Measurements from ENCODE around the gene SETBP1. TPM values are rescaled to one million over a fixed set of nuclear protein-coding genes. Genes with fewer than 3 reads are reported as not detected.

Gene SETBP1
- total and polyA plus RNA-seq, 8 donors = 19.7 to 27.5 (median 21.5) TPM

GRCh38 chr18:44790860-44791259 is 110.2 kb downstream of the SETBP1 start:
- peak overlapping the region in 1 of 2 donors; percentile 0 for H3K27ac ChIP-seq
- H3K4me3 ChIP-seq = no peak overlapping the region
- no peaks in the 10 kb centered on the region for H3K27me3 ChIP-seq
- DNase-seq = no peak
- no peak for ATAC-seq
- intact Hi-C loops (cut with DNase I) = no loop called here
- H3K4me1 ChIP-seq = peaks cover 17 to 26% of the 10 kb centered on the region in 2 donors
- no peaks in the 10 kb centered on the region for H3K9me3 ChIP-seq
- H3K36me3 ChIP-seq = no peaks in the 10 kb centered on the region
- TF ChIP-seq CTCF (IDR thresholded peaks at IDR 0.05) = no peak

DNA sequence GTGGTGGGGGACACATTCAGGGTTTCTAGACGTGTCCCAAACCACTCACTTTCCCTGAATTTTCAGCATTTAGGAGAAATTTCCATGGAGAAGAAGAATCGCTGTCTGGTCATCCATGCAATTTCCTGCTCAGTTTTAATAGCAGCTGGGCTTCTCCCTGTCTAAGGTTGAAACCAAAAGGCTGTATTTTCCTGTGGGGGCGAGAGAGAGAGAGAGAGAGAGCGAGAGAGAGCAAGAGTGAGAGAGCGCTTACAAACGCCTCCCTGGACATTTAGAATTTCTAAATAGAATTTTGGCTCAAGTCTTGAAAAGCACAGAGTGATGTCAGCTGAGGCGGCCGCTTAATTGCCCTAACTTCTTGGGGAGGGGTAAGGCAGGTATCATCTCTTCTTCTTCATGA is 110.8 kb downstream of the SETBP1 start:
- ATAC-seq (peak; percentile 37), DNase-seq (peak in 1 of 4 donors; percentile 61)
- Histone ChIP-seq H3K36me3 (no peaks in the 10 kb centered on the region), H3K27me3 (no peaks in the 10 kb centered on the region), H3K4me1 (peaks cover 17 to 26% of the 10 kb centered on the region in 2 donors), H3K9me3 (no peaks in the 10 kb centered on the region), H3K27ac (peak overlapping the region in 1 of 2 donors; percentile 0), H3K4me3 (no peak overlapping the region)
- intact Hi-C loops (cut with DNase I) = no loop called here
- TF ChIP-seq CTCF (IDR thresholded peaks at IDR 0.05) = no peak

DNA sequence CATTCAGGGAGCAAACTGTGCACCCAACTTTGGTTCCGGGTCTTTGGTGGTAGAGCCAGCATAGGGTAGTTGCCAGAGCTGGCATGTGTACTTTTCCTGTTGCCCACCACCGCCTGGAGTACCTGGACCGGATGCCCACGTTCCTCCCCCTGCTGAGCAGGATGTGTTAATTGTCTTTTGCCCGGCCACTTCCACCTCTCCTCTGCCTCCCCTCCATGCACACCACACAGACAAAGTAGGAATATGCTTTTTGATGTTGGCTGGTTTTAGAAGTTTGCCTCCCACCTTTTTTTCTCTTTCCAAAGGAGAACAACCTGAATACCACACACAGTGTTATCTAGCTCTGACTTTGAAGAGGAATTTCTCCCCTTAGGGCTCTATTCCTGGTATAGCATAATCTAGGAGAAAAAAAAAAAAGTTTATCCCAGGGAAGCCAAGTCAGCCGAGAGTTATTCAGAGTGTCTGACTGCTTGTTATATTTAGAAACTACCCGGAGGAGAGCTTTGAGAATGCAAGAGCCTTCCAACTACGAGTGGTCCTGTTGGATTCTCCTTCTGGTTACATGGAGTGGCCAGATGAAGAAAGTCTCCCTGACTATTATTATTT is 111.9 kb downstream of the SETBP1 start:
- Histone ChIP-seq H3K9me3 (no peaks in the 10 kb centered on the region), H3K27ac (peak overlapping the region in 1 of 2 donors; percentile 19), H3K4me1 (peaks cover 17 to 26% of the 10 kb centered on the region in 2 donors), H3K36me3 (no peaks in the 10 kb centered on the region), H3K4me3 (no peak overlapping the region), H3K27me3 (no peaks in the 10 kb centered on the region)
- no peak for TF ChIP-seq CTCF (IDR thresholded peaks at IDR 0.05)
- ATAC-seq = peak; percentile 27
- DNase-seq = no peak
- intact Hi-C loops (cut with DNase I) = no loop called here

DNA sequence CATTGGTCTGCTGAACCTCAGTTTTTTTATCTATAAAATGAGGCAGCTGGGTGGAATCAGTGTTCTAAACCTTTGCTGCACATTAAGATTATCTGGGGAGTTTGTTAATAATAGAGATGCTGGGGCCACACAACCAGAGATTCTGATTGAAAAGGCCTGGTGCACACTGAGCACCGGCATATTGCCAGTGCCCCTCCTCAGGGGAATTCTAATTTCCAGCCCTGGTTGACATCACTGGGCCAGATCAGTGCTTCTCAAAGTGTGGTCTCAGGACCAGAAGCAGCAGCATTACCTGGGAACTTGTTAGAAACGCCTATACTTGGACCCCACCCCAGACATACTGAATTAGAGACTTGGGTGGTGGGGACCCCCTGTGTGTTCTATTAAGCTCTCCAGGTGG is 112.5 kb downstream of the SETBP1 start:
- Histone ChIP-seq H3K27ac (no peak overlapping the region), H3K27me3 (no peaks in the 10 kb centered on the region), H3K36me3 (no peaks in the 10 kb centered on the region), H3K4me1 (peaks cover 17 to 26% of the 10 kb centered on the region in 2 donors), H3K9me3 (no peaks in the 10 kb centered on the region), H3K4me3 (no peak overlapping the region)
- no peak for TF ChIP-seq CTCF (IDR thresholded peaks at IDR 0.05)
- ATAC-seq = no peak
- DNase-seq = no peak
- intact Hi-C loops (cut with DNase I) = no loop called here

- Histone ChIP-seq H3K36me3 (no peaks in the 10 kb centered on the region), H3K27ac (no peak overlapping the region), H3K9me3 (no peaks in the 10 kb centered on the region), H3K4me3 (no peak overlapping the region), H3K4me1 (peaks cover 17 to 26% of the 10 kb centered on the region in 2 donors), H3K27me3 (no peaks in the 10 kb centered on the region)
- no peak for TF ChIP-seq CTCF (IDR thresholded peaks at IDR 0.05)
- DNase-seq (no peak), ATAC-seq (no peak)
- intact Hi-C loops (cut with DNase I) = no loop called here
These were observed 113.0 kb downstream of the SETBP1 start for GRCh38 chr18:44793685-44794084.

Measured in left lung (tissue), 10 donors.